Panc1 (cell line): ENCODE results near the gene ERAL1. TPM values are rescaled to one million over a fixed set of nuclear protein-coding genes. Genes with fewer than 3 reads are reported as not detected.

Source experiments
- ATAC-seq: fragments of 200-7000 bp; cut with Tn5 transposase; 2 replicates; pipeline ENCODE4 v1.9.1; 2020; ENCODE audit warnings: mild to moderate bottlenecking, moderate library complexity
- BruUV-seq: library from RNA; stranded (reverse); fragments of 400-500 nt; replicated peaks from 2 replicates; lab custom pipeline; 2021; lab: Mats Ljungman, UMichigan
- CTCF ChIA-PET: fragments of 300-600 bp; sonication (Branson Sonifier 250); formaldehyde crosslinking; loops from one replicate; lab custom pipeline; 2022; ENCODE audit warnings: antibody characterized with exemption; lab: Charles Lee
- POLR2A ChIA-PET: fragments of 300-600 bp; sonication (Branson Sonifier 250); formaldehyde crosslinking; loops from one replicate; lab custom pipeline; 2022; ENCODE audit warnings: antibody characterized with exemption; lab: Charles Lee
- DNase-seq: peaks from one replicate; pipeline ENCODE4 v3.0.0-alpha.2; 2010; ENCODE audit warnings: low read depth, low spot score
- H3K27ac ChIP-seq: 2 replicates; pipeline ENCODE4 v1.5.1; 2011; ENCODE audit warnings: mild to moderate bottlenecking, low read length, inconsistent platforms
- H3K27me3 ChIP-seq: fragments of 200-500 bp; sonication (Bioruptor generic); 2 replicates; pipeline ENCODE4 v1.6.0; 2014; ENCODE audit warnings: low read length, inconsistent platforms; ENCODE audit not compliant: control insufficient read depth, insufficient read depth
- H3K36me3 ChIP-seq: fragments of 200-500 bp; sonication (Bioruptor generic); 2 replicates; pipeline ENCODE4 v1.5.1; 2014; ENCODE audit warnings: inconsistent platforms, mild to moderate bottlenecking, low read length, moderate library complexity; ENCODE audit not compliant: control insufficient read depth, insufficient read depth
- H3K4me1 ChIP-seq: 2 replicates; pipeline ENCODE4 v1.5.1; 2011; ENCODE audit warnings: inconsistent platforms, mild to moderate bottlenecking, low read length, moderate library complexity; ENCODE audit not compliant: control insufficient read depth, insufficient read depth
- H3K4me3 ChIP-seq, 2 experiments: 2 replicates each; pipeline ENCODE4 v1.5.1; 2011 to 2012; ENCODE audit warnings: low read depth in 2 of 2, low read length in 2 of 2, mild to moderate bottlenecking in 2 of 2, inconsistent platforms in 1 of 2, moderate library complexity in 1 of 2
- H3K9me3 ChIP-seq: fragments of 200-500 bp; sonication (Bioruptor generic); 2 replicates; pipeline ENCODE4 v1.5.1; 2014; ENCODE audit warnings: low read depth, mild to moderate bottlenecking, inconsistent platforms, low read length, moderate library complexity; ENCODE audit not compliant: control insufficient read depth, insufficient read depth
- CTCF ChIP-seq: fragments of 450-650 bp; IDR thresholded peaks from 2 replicates; pipeline ENCODE4 v1.5.1; 2017; ENCODE audit warnings: mild to moderate bottlenecking
- POLR2AphosphoS5 ChIP-seq: IDR thresholded peaks from 2 replicates; pipeline ENCODE4 v1.6.1; 2012; ENCODE audit warnings: mild to moderate bottlenecking, low read depth, low read length, moderate library complexity
- REST ChIP-seq, 2 experiments: IDR thresholded peaks; 2 replicates each; pipeline ENCODE4 v1.6.1; 2011 to 2012; ENCODE audit warnings: low read depth in 2 of 2, control low read depth in 1 of 2, low read length in 1 of 2, mild to moderate bottlenecking in 1 of 2, moderate library complexity in 1 of 2; ENCODE audit not compliant: insufficient read depth in 1 of 2
- SIN3A ChIP-seq: IDR thresholded peaks from 2 replicates; pipeline ENCODE4 v1.6.1; 2012; ENCODE audit warnings: low read depth, mild to moderate bottlenecking, low read length, moderate library complexity, borderline replicate concordance; ENCODE audit not compliant: insufficient read depth
- TCF7L2 ChIP-seq: IDR thresholded peaks from 2 replicates; pipeline ENCODE4 v1.6.1; 2011; ENCODE audit warnings: mild to moderate bottlenecking, low read depth, low read length, inconsistent platforms
- in situ Hi-C: cut with HindIII; loops from 2 replicates; pipeline ENCODE4 v1.10.0; 2016; ENCODE audit warnings: low sequenced_read_pairs, low pct_unique_long_range_greater_than_20kb
- intact Hi-C: fragments of 100-400 bp; cut with micrococcal nuclease; formaldehyde crosslinking; loops from one replicate; pipeline ENCODE4 v1.10.0; 2022; ENCODE audit not compliant: unreplicated experiment
- total RNA-seq: library from RNA; stranded (reverse); gene quantifications from one replicate; pipeline ENCODE4 v1.2.1, GENCODE V29; 2021; ENCODE audit not compliant: unreplicated experiment

ERAL1 gene
- total RNA-seq, 1 experiment from 2014 or later = 74.2 TPM

- no peak overlapping the region for H3K27ac ChIP-seq
- BruUV-seq = no TSS peak
- peaks cover 8% of the 10 kb centered on the region for H3K4me1 ChIP-seq
- no peaks in the 10 kb centered on the region for H3K9me3 ChIP-seq
- H3K27me3 ChIP-seq = no peaks in the 10 kb centered on the region
- ChIA-PET CTCF (interaction anchor here (0.6 kb wide), 1 partner anchor 19 kb away, joined by 3 read pairs; no protein-coding TSS in a partner anchor), POLR2A (interaction anchor here (0.8 kb wide), 1 partner anchor 11 kb away, joined by 3 read pairs; no protein-coding TSS in a partner anchor)
- peaks cover 4% of the 10 kb centered on the region; the same call in 1 of the 2 replicates for H3K36me3 ChIP-seq
- DNase-seq = no peak
- intact Hi-C loops (no loop called here), in situ Hi-C loops (no loop called here)
- TF ChIP-seq TCF7L2 (no peak), REST (IDR thresholded peaks at IDR 0.05; ENCODE audit: insufficient read depth in 1 of 2, low read depth in 2 of 2, low read length in 1 of 2) (no peak), SIN3A (no peak), POLR2AphosphoS5 (no peak), CTCF (no peak)
- no peak overlapping the region for H3K4me3 ChIP-seq
- ATAC-seq = no peak
Measured at GRCh38 chr17:28860363-28860808, 5.6 kb downstream of the ERAL1 start.

- no peaks in the 10 kb centered on the region for H3K9me3 ChIP-seq
- ATAC-seq = peak; percentile 57
- CTCF ChIA-PET = no interaction called here
- in situ Hi-C loops = no loop called here
- no peak overlapping the region for H3K4me3 ChIP-seq
- no peaks in the 10 kb centered on the region for H3K4me1 ChIP-seq
- no peaks in the 10 kb centered on the region for H3K27me3 ChIP-seq
- no peak for DNase-seq
- no peak overlapping the region for H3K27ac ChIP-seq
- no TSS peak for BruUV-seq
- intact Hi-C loops = no loop called here
- TF ChIP-seq SIN3A (no peak), POLR2AphosphoS5 (0 out of 2 replicates have a peak, but pooled peaks have one; percentile 17), TCF7L2 (no peak), REST (IDR thresholded peaks at IDR 0.05; ENCODE audit: insufficient read depth in 1 of 2, low read depth in 2 of 2, low read length in 1 of 2) (no peak), CTCF (no peak)
- 0 out of 2 replicates have a peak, but pooled peaks cover 4% of the 10 kb centered on the region for H3K36me3 ChIP-seq
- POLR2A ChIA-PET = no interaction called here
Measured at GRCh38 chr17:28861393-28862203, 6.8 kb downstream of the ERAL1 start.
